HepG2 (cell line): ENCODE measurements around the gene SLC2A11. TPM values are rescaled to one million over a fixed set of nuclear protein-coding genes. Genes with fewer than 3 reads are reported as not detected.
A peak's percentile ranks its signal among the peaks of the same experiment; 100 is the strongest.

Experiments used
- CEBPB ChIP-seq: IDR thresholded peaks from 2 replicates; pipeline ENCODE4 v1.6.1; 2011; ENCODE audit warnings: low read depth, low read length, improper control_type of control experiment, borderline replicate concordance
- FOXJ3 ChIP-seq: sonication (generic); formaldehyde crosslinking; IDR thresholded peaks from 2 replicates; pipeline ENCODE4 v1.4.0; 2020; ENCODE audit warnings: missing genetic modification reagents, mild to moderate bottlenecking, borderline replicate concordance
- GATA4 ChIP-seq: sonication (generic); IDR thresholded peaks from 2 replicates; pipeline ENCODE4 v1.6.1; 2016; ENCODE audit warnings: antibody characterized with exemption, low read depth, borderline replicate concordance
- HNRNPUL1 ChIP-seq: fragments of 200-400 bp; formaldehyde crosslinking; IDR thresholded peaks from 2 replicates; pipeline ENCODE4 v1.6.1; 2017; ENCODE audit warnings: low read depth, mild to moderate bottlenecking, low read length, moderate library complexity
- MAZ ChIP-seq, 2 experiments: sonication (generic) in 1 of 2; formaldehyde crosslinking in 1 of 2; IDR thresholded peaks; 2 replicates each; pipeline versions ENCODE4 v1.5.0 to v1.6.1; 2012 to 2020; ENCODE audit warnings: low read depth in 2 of 2, mild to moderate bottlenecking in 2 of 2, borderline replicate concordance in 1 of 2, improper control_type of control experiment in 1 of 2, low read length in 1 of 2, missing genetic modification reagents in 1 of 2, moderate library complexity in 1 of 2
- PHB2 ChIP-seq: fragments of 450-650 bp; IDR thresholded peaks from 2 replicates; pipeline ENCODE4 v1.6.1; 2018; ENCODE audit not compliant: partially characterized antibody
- POGZ ChIP-seq: sonication (generic); formaldehyde crosslinking; IDR thresholded peaks from 2 replicates; pipeline ENCODE4 v1.4.0; 2020; ENCODE audit warnings: mild to moderate bottlenecking, missing genetic modification reagents
- RFXAP ChIP-seq: sonication (generic); formaldehyde crosslinking; IDR thresholded peaks from 2 replicates; pipeline ENCODE4 v1.4.0; 2020; ENCODE audit warnings: missing genetic modification reagents, borderline replicate concordance
- SIX1 ChIP-seq: sonication (generic); formaldehyde crosslinking; IDR thresholded peaks from 2 replicates; pipeline ENCODE4 v1.4.0; 2020; ENCODE audit warnings: missing genetic modification reagents, borderline replicate concordance
- SP1 ChIP-seq, 2 experiments: fragments of 450-650 bp in 1 of 2; sonication (generic) in 1 of 2; formaldehyde crosslinking in 1 of 2; IDR thresholded peaks; 2 replicates each; pipeline versions ENCODE4 v1.4.0 to v1.6.1; 2016 to 2020; ENCODE audit warnings: missing genetic modification reagents in 1 of 2
- ZMYM2 ChIP-seq: sonication (generic); formaldehyde crosslinking; IDR thresholded peaks from 2 replicates; pipeline ENCODE4 v1.8.0; 2022; ENCODE audit warnings: mild to moderate bottlenecking, missing genetic modification reagents
- ZNF101 ChIP-seq: sonication (generic); formaldehyde crosslinking; IDR thresholded peaks from 2 replicates; pipeline ENCODE4 v1.4.0; 2020; ENCODE audit warnings: mild to moderate bottlenecking, low read depth, missing genetic modification reagents, borderline replicate concordance
- ZNF292 ChIP-seq: sonication (generic); formaldehyde crosslinking; IDR thresholded peaks from 2 replicates; pipeline ENCODE4 v1.8.1; 2022; ENCODE audit warnings: mild to moderate bottlenecking, low read depth, missing genetic modification reagents, borderline replicate concordance
- ZNF30 ChIP-seq: sonication (generic); formaldehyde crosslinking; IDR thresholded peaks from 2 replicates; pipeline ENCODE4 v1.5.0; 2020; ENCODE audit warnings: mild to moderate bottlenecking, missing genetic modification reagents
- ZNF326 ChIP-seq: sonication (generic); formaldehyde crosslinking; IDR thresholded peaks from 2 replicates; pipeline ENCODE4 v1.4.0; 2020; ENCODE audit warnings: missing genetic modification reagents, borderline replicate concordance
- ZNF530 ChIP-seq: sonication (generic); formaldehyde crosslinking; IDR thresholded peaks from 2 replicates; pipeline ENCODE4 v1.5.0; 2020; ENCODE audit warnings: low read depth, mild to moderate bottlenecking, missing genetic modification reagents
- ZNF724P ChIP-seq: sonication (generic); formaldehyde crosslinking; IDR thresholded peaks from 2 replicates; pipeline ENCODE4 v1.8.0; 2022; ENCODE audit warnings: missing genetic modification reagents, borderline replicate concordance
- ZNF788 ChIP-seq: sonication (generic); formaldehyde crosslinking; IDR thresholded peaks from 2 replicates; pipeline ENCODE4 v1.5.0; 2020; ENCODE audit warnings: mild to moderate bottlenecking, missing genetic modification reagents, borderline replicate concordance
- ZNF792 ChIP-seq: IDR thresholded peaks from 2 replicates; pipeline ENCODE4 v1.6.1; 2016
- polyA plus RNA-seq, 8 experiments: library from polyadenylated mRNA; depleted of rRNA in 3 of 8; stranded (reverse) in 7 of 8; unstranded in 1 of 8; fragments of >200 nt; fragmentation: Illumina TruSeq in 4 of 8; extraction: Trizol in 4 of 8; gene quantifications; 2 replicates each; pipeline versions ENCODE4 v1.2.1 to v1.2.3, GENCODE V29; 2011 to 2016; ENCODE audit warnings: low read depth in 4 of 8, missing spikeins in 1 of 8, mixed read lengths in 1 of 8; ENCODE audit not compliant: insufficient read depth in 1 of 8
- total RNA-seq, 5 experiments: library from RNA; depleted of rRNA; stranded (reverse); fragments of >200 nt; fragmentation: Illumina TruSeq; extraction: Trizol; gene quantifications; 2 replicates each; pipeline ENCODE4 v1.2.3, GENCODE V29; 2016; ENCODE audit warnings: low read depth in 1 of 5
- TF ChIP-seq, protein P1 (sequence below): sonication (generic); formaldehyde crosslinking; IDR thresholded peaks from 2 replicates; pipeline ENCODE4 v1.4.0; 2020; ENCODE audit warnings: missing genetic modification reagents
- TF ChIP-seq, protein P2 (sequence below): sonication (generic); formaldehyde crosslinking; IDR thresholded peaks from 2 replicates; pipeline ENCODE4 v1.4.0; 2020; ENCODE audit warnings: missing genetic modification reagents
- TF ChIP-seq, protein P3 (sequence below): sonication (generic); formaldehyde crosslinking; IDR thresholded peaks from 2 replicates; pipeline ENCODE4 v1.8.0; 2022; ENCODE audit warnings: missing genetic modification reagents, mild to moderate bottlenecking, moderate library complexity, borderline replicate concordance

SLC2A11 gene
- total and polyA plus RNA-seq, 2 of the 13 experiments (the other 11 are each of a cell fraction or from before 2014, with no cell fraction given) = 15.2 to 15.4 TPM

DNA sequence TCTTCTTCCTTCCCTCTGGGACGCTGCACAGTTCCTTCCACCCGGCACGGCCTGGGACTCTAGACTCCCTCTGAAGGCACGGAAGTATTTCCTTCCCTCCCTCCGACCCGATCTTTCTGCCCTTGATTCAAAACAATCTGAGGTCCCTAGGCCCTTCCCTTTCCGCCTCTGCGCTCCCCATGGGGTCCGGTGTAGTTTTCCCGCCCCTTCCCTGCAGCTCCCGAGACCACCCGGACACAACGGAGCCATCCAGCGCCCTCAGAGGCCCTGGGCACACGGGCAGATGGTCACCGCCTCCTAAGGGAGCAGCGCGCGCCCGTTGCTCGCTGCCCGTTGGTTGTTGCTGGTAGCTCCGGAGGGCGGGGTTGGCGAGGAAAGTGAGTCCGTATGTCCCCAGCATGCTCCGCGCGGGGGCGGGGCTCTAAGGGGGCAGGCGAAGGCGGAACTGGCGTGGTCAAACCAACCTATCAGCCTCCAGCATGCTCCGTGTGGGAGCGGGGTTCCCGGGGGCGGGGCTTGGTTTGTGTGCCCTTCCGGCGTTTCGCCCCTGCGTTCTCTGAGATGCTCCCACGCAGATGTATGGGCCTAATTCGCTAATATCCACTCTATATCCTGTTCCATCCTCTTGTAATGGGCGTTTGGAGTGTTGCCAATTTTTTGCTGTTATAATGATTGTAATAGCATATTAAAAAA, 56.1 kb downstream of the SLC2A11 start (continued):
- TF ChIP-seq HNRNPUL1 = no peak
- peak; percentile 68 for TF ChIP-seq ZNF292 (CRISPR knock-in tag)
- no peak for TF ChIP-seq ZNF101
- TF ChIP-seq MAZ (IDR thresholded peaks at IDR 0.05; ENCODE audit: borderline replicate concordance, low read depth, low read length) = peak; percentile 83; the same call in 1 of the 2 replicates
- peak; percentile 96 for TF ChIP-seq MAZ (CRISPR knock-in tag; IDR thresholded peaks at IDR 0.05; ENCODE audit: low read depth)
- TF ChIP-seq ZNF530 = no peak
- TF ChIP-seq CEBPB = no peak
- TF ChIP-seq ZNF724P (CRISPR knock-in tag) = peak; percentile 90; the same call in 1 of the 2 replicates
- TF ChIP-seq FOXJ3 = no peak
- no peak for TF ChIP-seq SP1 (IDR thresholded peaks at IDR 0.05)
- peak; percentile 91 for TF ChIP-seq SP1 (CRISPR knock-in tag; IDR thresholded peaks at IDR 0.05)
- no peak for TF ChIP-seq SIX1 (CRISPR knock-in tag)
- TF ChIP-seq ZNF788 = peak; percentile 84; the same call in 1 of the 2 replicates
- TF ChIP-seq, protein P1, sequence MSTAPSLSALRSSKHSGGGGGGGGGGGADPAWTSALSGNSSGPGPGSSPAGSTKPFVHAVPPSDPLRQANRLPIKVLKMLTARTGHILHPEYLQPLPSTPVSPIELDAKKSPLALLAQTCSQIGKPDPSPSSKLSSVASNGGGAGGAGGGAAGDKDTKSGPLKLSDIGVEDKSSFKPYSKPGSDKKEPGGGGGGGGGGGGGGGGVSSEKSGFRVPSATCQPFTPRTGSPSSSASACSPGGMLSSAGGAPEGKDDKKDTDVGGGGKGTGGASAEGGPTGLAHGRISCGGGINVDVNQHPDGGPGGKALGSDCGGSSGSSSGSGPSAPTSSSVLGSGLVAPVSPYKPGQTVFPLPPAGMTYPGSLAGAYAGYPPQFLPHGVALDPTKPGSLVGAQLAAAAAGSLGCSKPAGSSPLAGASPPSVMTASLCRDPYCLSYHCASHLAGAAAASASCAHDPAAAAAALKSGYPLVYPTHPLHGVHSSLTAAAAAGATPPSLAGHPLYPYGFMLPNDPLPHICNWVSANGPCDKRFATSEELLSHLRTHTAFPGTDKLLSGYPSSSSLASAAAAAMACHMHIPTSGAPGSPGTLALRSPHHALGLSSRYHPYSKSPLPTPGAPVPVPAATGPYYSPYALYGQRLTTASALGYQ (CRISPR knock-in tag) = no peak
- 0 out of 2 replicates have a peak, but pooled peaks have one; percentile 29 for TF ChIP-seq ZMYM2 (CRISPR knock-in tag)
- no peak for TF ChIP-seq ZNF30 (CRISPR knock-in tag)
- peak; percentile 64; the same call in 1 of the 2 replicates for TF ChIP-seq POGZ (CRISPR knock-in tag)
- no peak for TF ChIP-seq PHB2
- TF ChIP-seq ZNF326 (CRISPR knock-in tag) = peak; percentile 91
- TF ChIP-seq RFXAP = peak; percentile 58; the same call in 1 of the 2 replicates
- peak; percentile 86; the same call in 1 of the 2 replicates for TF ChIP-seq GATA4
- TF ChIP-seq, protein P2, sequence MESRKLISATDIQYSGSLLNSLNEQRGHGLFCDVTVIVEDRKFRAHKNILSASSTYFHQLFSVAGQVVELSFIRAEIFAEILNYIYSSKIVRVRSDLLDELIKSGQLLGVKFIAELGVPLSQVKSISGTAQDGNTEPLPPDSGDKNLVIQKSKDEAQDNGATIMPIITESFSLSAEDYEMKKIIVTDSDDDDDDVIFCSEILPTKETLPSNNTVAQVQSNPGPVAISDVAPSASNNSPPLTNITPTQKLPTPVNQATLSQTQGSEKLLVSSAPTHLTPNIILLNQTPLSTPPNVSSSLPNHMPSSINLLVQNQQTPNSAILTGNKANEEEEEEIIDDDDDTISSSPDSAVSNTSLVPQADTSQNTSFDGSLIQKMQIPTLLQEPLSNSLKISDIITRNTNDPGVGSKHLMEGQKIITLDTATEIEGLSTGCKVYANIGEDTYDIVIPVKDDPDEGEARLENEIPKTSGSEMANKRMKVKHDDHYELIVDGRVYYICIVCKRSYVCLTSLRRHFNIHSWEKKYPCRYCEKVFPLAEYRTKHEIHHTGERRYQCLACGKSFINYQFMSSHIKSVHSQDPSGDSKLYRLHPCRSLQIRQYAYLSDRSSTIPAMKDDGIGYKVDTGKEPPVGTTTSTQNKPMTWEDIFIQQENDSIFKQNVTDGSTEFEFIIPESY (CRISPR knock-in tag) = no peak
- TF ChIP-seq ZNF792 (CRISPR knock-in tag) = peak; percentile 92
- TF ChIP-seq, protein P3, sequence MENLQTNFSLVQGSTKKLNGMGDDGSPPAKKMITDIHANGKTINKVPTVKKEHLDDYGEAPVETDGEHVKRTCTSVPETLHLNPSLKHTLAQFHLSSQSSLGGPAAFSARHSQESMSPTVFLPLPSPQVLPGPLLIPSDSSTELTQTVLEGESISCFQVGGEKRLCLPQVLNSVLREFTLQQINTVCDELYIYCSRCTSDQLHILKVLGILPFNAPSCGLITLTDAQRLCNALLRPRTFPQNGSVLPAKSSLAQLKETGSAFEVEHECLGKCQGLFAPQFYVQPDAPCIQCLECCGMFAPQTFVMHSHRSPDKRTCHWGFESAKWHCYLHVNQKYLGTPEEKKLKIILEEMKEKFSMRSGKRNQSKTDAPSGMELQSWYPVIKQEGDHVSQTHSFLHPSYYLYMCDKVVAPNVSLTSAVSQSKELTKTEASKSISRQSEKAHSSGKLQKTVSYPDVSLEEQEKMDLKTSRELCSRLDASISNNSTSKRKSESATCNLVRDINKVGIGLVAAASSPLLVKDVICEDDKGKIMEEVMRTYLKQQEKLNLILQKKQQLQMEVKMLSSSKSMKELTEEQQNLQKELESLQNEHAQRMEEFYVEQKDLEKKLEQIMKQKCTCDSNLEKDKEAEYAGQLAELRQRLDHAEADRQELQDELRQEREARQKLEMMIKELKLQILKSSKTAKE (CRISPR knock-in tag) = no peak
